Measurements from ENCODE around the gene CCDC150.
"Not testable (repeated sequence)": the region's sequence is repeated elsewhere in the genome, so short reads cannot be mapped to it uniquely, and the experiment has no call there.

CCDC150 gene

GRCh38 chr2:196718419-196719109, 79.0 kb downstream of the CCDC150 start:
- no peak for DNase-seq

- DNase-seq: no peak
Observed at GRCh38 chr2:196719110-196719872, 79.8 kb downstream of the CCDC150 start.

- DNase-seq: no peak
Observed at GRCh38 chr2:196723571-196723970, 84.1 kb downstream of the CCDC150 start.

GRCh38 chr2:196725218-196725617, 85.7 kb downstream of the CCDC150 start:
- no peak for DNase-seq

GRCh38 chr2:196725882-196726281, 86.4 kb downstream of the CCDC150 start:
- no peak for DNase-seq

- no peak for DNase-seq
Observed at GRCh38 chr2:196729418-196729817, 89.9 kb downstream of the CCDC150 start.

- not testable (repeated sequence) for DNase-seq
Observed at GRCh38 chr2:196736646-196737045, 97.1 kb downstream of the CCDC150 start.

- DNase-seq: no peak
Observed at GRCh38 chr2:196737046-196737445, 97.5 kb downstream of the CCDC150 start.

- no peak for DNase-seq
Observed at GRCh38 chr2:196739031-196739430, 99.5 kb downstream of the CCDC150 start.

- DNase-seq: no peak
Observed at GRCh38 chr2:196742216-196742615, 102.7 kb downstream of the CCDC150 start.

- no peak for DNase-seq
Observed at GRCh38 chr2:196742685-196743084, 103.2 kb downstream of the CCDC150 start.

GRCh38 chr2:196743165-196743564, 103.7 kb downstream of the CCDC150 start:
- no peak for DNase-seq

GRCh38 chr2:196745711-196746110, 106.2 kb downstream of the CCDC150 start:
- DNase-seq: no peak

- DNase-seq: no peak
Observed at GRCh38 chr2:196747400-196747799, 107.9 kb downstream of the CCDC150 start.

GRCh38 chr2:196748123-196748522, 108.6 kb downstream of the CCDC150 start:
- DNase-seq: no peak

GRCh38 chr2:196750291-196750923, 110.9 kb downstream of the CCDC150 start:
- no peak for DNase-seq

- peak; percentile 58 for DNase-seq
Observed at GRCh38 chr2:196750977-196751631, 111.6 kb downstream of the CCDC150 start.

GRCh38 chr2:196758474-196759377, 119.2 kb downstream of the CCDC150 start:
- peak; percentile 14 for DNase-seq

GRCh38 chr2:196759378-196759706, 119.8 kb downstream of the CCDC150 start:
- DNase-seq: no peak

GRCh38 chr2:196767101-196767500, 127.6 kb downstream of the CCDC150 start:
- no peak for DNase-seq
